GM13976 (cell line): ENCODE data around the gene CAPN10.

ENCODE experiments used
- DNase-seq: peaks from one replicate; pipeline ENCODE4 v3.0.0; 2012; ENCODE audit warnings: low spot score
- in situ Hi-C: fragments of 300-500 bp; cut with MboI; formaldehyde crosslinking; loops from one replicate; pipeline ENCODE4 v1.12.0; 2022; ENCODE audit warnings: low sequenced_read_pairs, mixed read lengths, inconsistent platforms; ENCODE audit not compliant: unreplicated experiment
- TF ChIP-seq, protein P1 (sequence below): IDR thresholded peaks from 2 replicates; pipeline ENCODE4 v1.5.1; 2012; ENCODE audit warnings: borderline replicate concordance, mild to moderate bottlenecking; ENCODE audit not compliant: insufficient read depth; ENCODE audit errors: extremely low read depth, missing control alignments, control extremely low read depth

Gene CAPN10

DNA sequence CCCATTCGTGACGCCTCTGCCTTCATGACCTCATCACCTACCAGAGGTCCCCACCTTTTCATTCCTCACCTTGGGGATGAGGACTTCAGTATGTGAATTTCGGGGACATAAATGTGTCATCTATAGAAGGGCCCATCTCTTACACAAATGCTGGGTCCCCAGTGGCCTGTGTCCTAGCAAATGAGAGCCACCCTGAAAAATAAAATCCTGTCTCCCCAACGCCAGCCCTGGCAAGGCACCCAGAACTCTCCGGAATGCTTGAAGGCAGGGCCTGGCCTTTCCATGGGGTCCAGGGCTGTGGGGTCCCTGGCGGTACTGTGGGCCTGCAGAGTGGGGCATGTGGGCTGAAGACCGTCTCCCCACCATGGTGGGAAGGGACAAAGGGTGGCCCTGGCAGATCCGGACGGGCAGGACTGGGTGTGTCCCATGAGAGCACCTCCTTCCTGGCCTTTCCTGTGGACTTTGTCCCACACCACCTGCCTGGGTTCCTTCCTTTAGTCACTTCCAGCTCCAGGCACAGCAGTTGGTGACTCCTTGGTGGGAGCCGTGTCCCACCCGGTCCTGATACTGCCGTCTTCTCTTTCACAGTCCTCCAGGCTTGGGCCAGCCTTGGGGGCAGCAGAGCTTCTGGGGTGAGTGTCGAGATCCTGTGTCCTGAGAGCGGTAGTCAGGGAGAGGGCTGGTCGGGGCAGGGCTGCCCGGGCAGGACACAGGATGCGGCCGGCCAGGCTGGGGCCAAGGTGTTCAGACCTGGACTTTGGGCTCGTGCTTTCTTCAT is 18.6 kb downstream of the CAPN10 start:
- DNase-seq = no peak
- TF ChIP-seq, protein P1, sequence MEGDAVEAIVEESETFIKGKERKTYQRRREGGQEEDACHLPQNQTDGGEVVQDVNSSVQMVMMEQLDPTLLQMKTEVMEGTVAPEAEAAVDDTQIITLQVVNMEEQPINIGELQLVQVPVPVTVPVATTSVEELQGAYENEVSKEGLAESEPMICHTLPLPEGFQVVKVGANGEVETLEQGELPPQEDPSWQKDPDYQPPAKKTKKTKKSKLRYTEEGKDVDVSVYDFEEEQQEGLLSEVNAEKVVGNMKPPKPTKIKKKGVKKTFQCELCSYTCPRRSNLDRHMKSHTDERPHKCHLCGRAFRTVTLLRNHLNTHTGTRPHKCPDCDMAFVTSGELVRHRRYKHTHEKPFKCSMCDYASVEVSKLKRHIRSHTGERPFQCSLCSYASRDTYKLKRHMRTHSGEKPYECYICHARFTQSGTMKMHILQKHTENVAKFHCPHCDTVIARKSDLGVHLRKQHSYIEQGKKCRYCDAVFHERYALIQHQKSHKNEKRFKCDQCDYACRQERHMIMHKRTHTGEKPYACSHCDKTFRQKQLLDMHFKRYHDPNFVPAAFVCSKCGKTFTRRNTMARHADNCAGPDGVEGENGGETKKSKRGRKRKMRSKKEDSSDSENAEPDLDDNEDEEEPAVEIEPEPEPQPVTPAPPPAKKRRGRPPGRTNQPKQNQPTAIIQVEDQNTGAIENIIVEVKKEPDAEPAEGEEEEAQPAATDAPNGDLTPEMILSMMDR = no peak
- in situ Hi-C loops = no loop called here

DNA sequence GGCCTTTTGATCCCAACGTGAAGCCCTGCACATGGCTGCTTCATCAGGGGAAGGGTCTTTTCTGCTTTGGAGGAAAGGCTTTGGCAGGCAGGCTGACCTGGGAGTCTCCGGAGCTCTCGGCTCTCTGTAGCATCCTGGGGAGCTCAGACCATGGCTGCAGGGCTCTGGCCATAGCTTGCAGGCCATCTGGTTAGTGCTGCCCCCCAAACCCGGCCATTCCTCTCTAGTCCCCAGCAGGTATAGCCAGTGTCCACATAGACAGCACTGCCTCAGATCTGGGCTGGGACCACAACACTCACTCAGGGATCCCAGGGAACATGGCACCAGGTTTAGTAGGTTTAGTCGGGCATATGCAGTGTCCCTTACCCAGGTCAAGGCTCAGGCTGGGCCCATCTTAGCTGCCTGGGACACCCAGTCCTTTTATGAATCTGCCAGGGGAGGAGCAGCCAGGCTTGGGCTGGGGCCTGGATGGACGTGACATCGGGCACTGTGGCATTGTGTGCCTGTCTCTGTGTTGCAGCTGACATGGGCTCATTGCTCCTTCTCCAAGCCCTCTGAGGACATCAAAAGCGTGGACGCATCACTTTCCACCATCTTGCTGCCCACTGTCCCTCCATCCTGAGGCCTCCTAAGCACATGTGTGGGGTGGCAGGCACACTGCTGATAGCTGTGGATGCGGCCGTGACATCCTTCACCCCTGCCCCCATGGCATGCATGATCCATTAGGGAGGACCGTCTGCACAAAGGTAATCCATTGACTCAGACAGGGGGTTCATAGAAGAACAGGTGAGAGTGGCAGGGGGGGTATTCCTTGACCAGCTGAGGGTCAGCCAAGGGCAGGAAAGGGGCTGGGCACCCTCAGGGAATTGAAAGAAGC is 19.6 kb downstream of the CAPN10 start:
- TF ChIP-seq, protein P1 = no peak
- no peak for DNase-seq
- in situ Hi-C loops = no loop called here

DNA sequence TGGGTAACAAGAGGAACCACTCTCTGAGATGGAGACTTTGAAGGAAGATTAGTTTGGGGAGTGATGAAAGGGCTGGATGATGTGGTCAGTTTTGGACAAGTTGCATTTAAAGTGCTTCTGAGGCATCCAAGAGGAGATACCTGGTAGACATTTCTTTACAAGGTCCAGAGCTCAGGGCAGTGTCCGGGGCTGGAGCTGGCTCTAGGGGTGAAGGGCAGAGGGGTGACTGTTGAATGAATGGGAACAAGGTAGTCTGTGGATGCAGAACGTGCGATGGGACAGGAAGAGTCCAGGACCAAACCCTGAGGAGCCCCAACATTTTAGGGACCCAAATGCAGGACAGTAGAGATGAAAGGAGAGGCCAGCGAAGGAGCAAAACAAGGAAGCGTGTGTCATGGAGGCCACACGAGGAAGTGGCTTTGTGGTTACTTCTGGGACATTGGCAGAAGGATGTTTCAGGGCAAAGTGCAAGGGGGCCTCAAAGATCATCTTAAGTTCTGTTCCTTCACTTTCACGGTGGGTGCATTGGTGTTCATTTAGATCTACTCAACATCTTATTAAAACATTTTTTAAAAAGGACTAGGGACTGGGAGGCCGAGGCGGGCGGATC is 25.2 kb downstream of the CAPN10 start:
- TF ChIP-seq, protein P1 = no peak
- in situ Hi-C loops = no loop called here
- DNase-seq = no peak

DNA sequence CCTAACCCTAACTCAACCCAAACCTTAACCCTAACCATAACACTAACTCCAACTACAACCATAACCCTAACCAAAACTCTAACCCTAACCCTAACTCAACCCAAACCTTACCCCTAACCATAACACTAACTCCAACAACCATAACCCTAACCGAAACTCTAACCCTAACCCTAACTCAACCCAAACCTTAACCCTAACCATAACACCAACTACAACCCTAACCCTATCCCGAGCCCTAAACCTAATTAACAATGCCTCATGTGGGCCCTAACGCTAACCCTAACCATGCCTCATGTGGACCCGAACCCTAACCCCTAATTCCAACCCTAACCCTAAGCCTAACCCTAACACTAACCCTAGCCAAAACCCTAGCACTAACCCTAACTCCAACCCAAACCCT is 27.2 kb downstream of the CAPN10 start:
- TF ChIP-seq, protein P1 = no peak
- DNase-seq = no peak
- in situ Hi-C loops = no loop called here

DNA sequence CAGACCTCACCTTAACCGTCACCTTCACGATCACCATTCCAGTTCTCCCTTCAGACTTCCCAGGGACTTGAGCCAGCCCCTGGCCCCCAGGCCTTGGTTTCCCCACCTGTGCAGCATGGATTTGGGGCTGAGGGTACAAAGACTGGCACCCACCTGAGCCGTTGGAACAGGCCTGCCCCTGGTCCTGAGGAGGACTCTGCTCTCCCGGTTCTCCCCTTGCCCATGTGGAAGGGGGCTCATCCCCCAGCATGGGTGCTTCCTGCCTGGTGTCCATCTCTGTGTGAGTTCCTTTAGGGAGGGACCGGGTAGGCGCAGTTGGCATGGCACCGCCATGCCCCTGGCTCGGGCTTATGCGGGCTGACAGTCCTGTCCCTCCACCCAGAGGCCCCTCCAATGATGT is 27.9 kb downstream of the CAPN10 start:
- in situ Hi-C loops = no loop called here

DNA sequence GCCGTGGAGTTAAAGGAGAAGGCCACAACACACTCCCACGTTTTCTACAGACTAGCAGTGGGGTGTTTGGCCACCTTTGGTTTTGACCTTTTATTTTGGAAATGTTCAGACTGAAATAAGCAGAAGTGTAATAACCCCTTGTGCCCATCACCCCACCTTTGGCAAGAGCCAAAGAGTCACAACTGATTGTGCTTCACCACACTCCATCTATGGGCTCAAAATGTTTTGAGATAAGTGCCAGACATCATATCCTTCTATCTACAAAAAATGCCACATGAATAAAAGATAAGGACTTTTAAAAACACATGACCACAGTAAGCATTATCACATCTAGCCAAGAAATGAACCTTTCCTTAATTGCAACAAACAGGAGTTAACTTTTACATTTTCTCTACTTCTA is 28.9 kb downstream of the CAPN10 start:
- TF ChIP-seq, protein P1 = no peak
- in situ Hi-C loops = no loop called here
- no peak for DNase-seq

More for the DNA sequence above, 27.9 kb downstream of the CAPN10 start:
- DNase-seq = no peak
- TF ChIP-seq, protein P1 = no peak
